Measurements from ENCODE around the gene IGF1R.

IGF1R gene

GRCh38 chr15:98690272-98690950 lies 42.1 kb downstream of the IGF1R start:
- TF ChIP-seq, protein P1, sequence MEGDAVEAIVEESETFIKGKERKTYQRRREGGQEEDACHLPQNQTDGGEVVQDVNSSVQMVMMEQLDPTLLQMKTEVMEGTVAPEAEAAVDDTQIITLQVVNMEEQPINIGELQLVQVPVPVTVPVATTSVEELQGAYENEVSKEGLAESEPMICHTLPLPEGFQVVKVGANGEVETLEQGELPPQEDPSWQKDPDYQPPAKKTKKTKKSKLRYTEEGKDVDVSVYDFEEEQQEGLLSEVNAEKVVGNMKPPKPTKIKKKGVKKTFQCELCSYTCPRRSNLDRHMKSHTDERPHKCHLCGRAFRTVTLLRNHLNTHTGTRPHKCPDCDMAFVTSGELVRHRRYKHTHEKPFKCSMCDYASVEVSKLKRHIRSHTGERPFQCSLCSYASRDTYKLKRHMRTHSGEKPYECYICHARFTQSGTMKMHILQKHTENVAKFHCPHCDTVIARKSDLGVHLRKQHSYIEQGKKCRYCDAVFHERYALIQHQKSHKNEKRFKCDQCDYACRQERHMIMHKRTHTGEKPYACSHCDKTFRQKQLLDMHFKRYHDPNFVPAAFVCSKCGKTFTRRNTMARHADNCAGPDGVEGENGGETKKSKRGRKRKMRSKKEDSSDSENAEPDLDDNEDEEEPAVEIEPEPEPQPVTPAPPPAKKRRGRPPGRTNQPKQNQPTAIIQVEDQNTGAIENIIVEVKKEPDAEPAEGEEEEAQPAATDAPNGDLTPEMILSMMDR (IDR thresholded peaks at IDR 0.05; ENCODE audit: borderline replicate concordance, insufficient read depth, low read depth, low read length): no peak

DNA sequence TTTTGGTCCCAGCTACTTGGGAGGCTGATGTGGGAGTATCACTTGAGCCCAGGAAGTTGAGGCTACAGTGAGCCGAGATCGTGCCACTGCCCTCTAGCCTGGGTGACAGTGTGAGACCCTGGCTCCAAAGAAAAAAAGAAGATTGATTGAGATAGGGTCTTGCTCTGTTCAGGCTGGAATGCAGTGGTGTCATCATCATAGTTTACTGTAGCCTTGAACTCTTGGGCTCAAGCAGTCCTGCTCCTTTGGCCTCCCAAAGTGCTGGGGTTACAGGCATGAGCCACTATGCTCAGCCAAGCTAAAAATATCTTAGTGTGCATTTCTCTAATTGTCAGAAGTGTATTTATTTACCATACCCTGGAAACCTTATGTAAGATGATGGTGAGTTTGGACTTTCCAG lies 43.9 kb downstream of the IGF1R start:
- H3K4me3 ChIP-seq (ENCODE audit: low read depth, low read length): no peak overlapping the region

More at GRCh38 chr15:98690272-98690950, 42.1 kb downstream of the IGF1R start:
- H3K4me3 ChIP-seq (ENCODE audit: low read depth, low read length): no peak overlapping the region

DNA sequence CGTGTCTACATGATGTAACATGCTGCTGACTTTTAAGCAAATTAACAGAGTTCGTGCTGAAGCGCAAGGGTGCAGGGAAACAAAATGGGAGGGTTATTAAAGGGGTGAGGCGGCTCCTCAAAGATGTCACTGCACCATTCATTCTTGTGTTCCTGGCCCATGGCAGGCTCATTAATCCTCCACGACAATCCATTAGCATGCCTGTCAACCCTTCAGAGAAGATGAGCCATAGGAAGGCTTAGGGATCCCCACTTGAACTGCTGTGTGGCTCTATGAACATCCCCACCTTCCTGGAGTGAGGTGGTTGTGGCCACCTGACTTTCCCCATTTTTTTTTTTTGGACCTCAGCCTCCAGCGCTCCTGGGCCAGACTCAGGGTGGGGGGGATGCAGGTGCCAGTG lies 45.8 kb downstream of the IGF1R start:
- TF ChIP-seq, protein P1 (IDR thresholded peaks at IDR 0.05; ENCODE audit: borderline replicate concordance, insufficient read depth, low read depth, low read length): no peak
- H3K4me3 ChIP-seq (ENCODE audit: low read depth, low read length): no peak overlapping the region

More for the DNA sequence above, 43.9 kb downstream of the IGF1R start:
- TF ChIP-seq, protein P1 (IDR thresholded peaks at IDR 0.05; ENCODE audit: borderline replicate concordance, insufficient read depth, low read depth, low read length): no peak

DNA sequence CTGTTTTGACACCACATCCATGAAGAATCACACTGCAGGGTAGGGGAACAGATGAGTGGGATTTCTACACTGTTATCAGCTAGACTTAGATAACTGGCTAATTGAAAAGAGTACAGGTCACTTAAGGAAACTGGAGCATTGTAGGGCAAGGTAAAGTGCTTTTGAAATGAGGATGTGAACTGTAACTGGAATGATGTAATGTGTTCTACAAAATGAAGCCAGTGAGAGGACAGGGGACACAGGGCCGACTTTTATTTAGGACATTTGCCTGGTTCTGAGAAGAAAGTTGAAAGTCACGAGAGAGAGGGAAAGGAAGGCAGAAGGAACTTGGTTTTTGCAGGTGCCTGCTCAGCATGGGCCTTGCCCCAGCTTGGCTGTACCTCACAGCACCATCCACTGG lies 50.5 kb downstream of the IGF1R start:
- TF ChIP-seq, protein P1 (IDR thresholded peaks at IDR 0.05; ENCODE audit: borderline replicate concordance, insufficient read depth, low read depth, low read length): no peak
- H3K4me3 ChIP-seq (ENCODE audit: low read depth, low read length): no peak overlapping the region

DNA sequence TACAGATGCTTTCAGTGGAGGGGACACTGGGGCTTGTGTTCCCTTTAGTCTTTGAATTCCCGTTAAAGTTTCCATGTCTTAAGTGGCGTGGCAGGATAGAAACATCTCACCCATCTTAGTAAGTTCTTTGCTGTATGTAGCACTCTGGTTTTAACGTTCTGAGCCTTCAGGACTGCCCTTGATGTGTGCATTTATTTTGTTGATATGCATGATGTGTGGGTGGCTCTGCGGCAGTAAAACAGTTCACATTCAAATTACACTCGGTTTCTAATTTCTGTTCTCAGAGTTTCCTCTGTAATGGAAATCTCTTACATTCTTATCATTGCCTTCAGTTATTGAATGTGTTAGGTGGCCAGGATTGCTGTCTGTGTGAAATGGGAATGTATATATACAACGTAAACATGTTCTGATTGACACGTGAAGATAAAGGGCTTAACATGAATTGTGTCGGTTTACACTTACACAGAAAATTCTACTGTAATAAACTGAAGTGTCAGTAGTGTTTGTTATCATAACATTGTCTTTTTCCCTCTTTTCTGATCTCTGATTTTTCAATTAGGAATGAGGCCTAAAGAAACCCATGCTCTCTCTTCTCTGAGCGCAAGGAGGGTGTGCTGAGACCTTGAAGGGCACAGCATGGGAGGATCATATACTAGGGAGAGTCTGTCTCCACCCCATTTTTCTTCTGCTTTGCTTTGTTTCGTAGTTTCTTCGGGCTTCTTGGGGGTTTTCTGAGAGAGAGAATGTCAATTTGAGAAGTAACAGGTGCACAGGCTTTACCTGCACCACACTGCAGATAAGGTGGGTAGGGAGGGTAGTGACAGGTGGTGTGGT lies 51.5 kb downstream of the IGF1R start:
- H3K4me3 ChIP-seq (ENCODE audit: low read depth, low read length): no peak overlapping the region
- TF ChIP-seq, protein P1 (IDR thresholded peaks at IDR 0.05; ENCODE audit: borderline replicate concordance, insufficient read depth, low read depth, low read length): no peak

GRCh38 chr15:98700519-98700918 lies 52.2 kb downstream of the IGF1R start:
- TF ChIP-seq, protein P1 (IDR thresholded peaks at IDR 0.05; ENCODE audit: borderline replicate concordance, insufficient read depth, low read depth, low read length): no peak

More at GRCh38 chr15:98700519-98700918, 52.2 kb downstream of the IGF1R start:
- no peak overlapping the region for H3K4me3 ChIP-seq (ENCODE audit: low read depth, low read length)
